K562 (cell line): ENCODE measurements around the gene CDK11A.

ENCODE experiments used
- HLTF ChIP-seq: fragments of 450-650 bp; IDR thresholded peaks from 2 replicates; pipeline ENCODE4 v1.6.1; 2016
- HSF4 ChIP-seq: fragments of 250-450 bp; sonication (Bioruptor Pico); IDR thresholded peaks from 2 replicates; pipeline ENCODE4 v2.1.2; 2022; ENCODE audit warnings: mild to moderate bottlenecking, moderate library complexity, borderline replicate concordance
- KAT2B ChIP-seq: IDR thresholded peaks from one replicate; pipeline ENCODE4 v1.6.1; 2012; ENCODE audit warnings: low read depth, mild to moderate bottlenecking, control low read depth, inconsistent platforms, low read length, moderate library complexity
- SMARCA5 ChIP-seq: fragments of 450-650 bp; IDR thresholded peaks from 2 replicates; pipeline ENCODE4 v1.6.1; 2016
- TEAD1 ChIP-seq, 2 experiments: fragments of 450-650 bp in 1 of 2; sonication (generic) in 1 of 2; formaldehyde crosslinking; IDR thresholded peaks; 2 replicates each; pipeline versions ENCODE4 v1.4.0 to v1.8.0; 2020 to 2022; ENCODE audit warnings: mild to moderate bottlenecking in 2 of 2, missing genetic modification reagents in 1 of 2

DNA sequence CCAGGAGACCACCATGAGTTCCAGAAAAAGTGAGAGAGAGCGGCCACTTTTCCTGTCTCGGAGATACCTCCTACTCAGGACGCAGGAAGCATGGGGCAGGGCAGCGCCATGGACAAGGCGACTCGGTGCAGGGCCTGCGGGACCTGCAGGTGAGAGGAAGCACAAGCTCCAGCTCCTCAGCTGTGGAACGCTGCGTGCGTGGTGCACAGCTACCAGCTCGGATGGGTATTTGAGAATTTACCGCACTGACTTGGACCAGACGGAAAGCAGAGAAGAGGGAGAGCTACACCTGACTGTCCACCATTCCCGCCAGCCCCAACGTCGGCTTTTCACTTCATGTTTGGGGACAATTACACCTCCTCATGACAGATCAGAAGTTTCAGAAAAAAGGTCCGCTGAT, 8.2 kb upstream of the CDK11A start:
- TF ChIP-seq HLTF (no peak), SMARCA5 (no peak), KAT2B (no peak), HSF4 (CRISPR knock-in tag) (no peak), TEAD1 (CRISPR knock-in tag; IDR thresholded peaks at IDR 0.05) (no peak)
